ENCODE results near the gene CHCHD4. TPM values are rescaled to one million over a fixed set of nuclear protein-coding genes. Genes with fewer than 3 reads are reported as not detected.

Gene CHCHD4
- polyA plus RNA-seq, 3 donors from 2014 or later = 9.6 to 23.2 (median 12.4) TPM

GRCh38 chr3:14145670-14146380 lies 21.2 kb upstream of the CHCHD4 start:
- H3K4me3 Mint-ChIP-seq = peak overlapping the region in 1 of 5 donors; percentile 46
- H3K36me3 Mint-ChIP-seq = peaks cover 7 to 32% (median 12%) of the 10 kb centered on the region in 3 donors
- no peak for DNase-seq
- H3K9me3 Mint-ChIP-seq = no peaks in the 10 kb centered on the region
- H3K27ac Mint-ChIP-seq = peak overlapping the region; percentile 95 to 100 (median 99)
- H3K27me3 Mint-ChIP-seq (ENCODE audit: low read depth in 3 of 3) = peaks cover 15 to 27% (median 24%) of the 10 kb centered on the region in 3 donors
- H3K4me1 Mint-ChIP-seq = peaks cover 46 to 54% of the 10 kb centered on the region in 2 donors

- Mint-ChIP-seq H3K36me3 (peaks cover 7 to 28% (median 12%) of the 10 kb centered on the region in 3 donors), H3K27me3 (ENCODE audit: low read depth in 3 of 3) (peaks cover 15 to 27% (median 21%) of the 10 kb centered on the region in 3 donors), H3K4me3 (peak overlapping the region in 4 of 5 donors; percentile 6 to 67 (median 60)), H3K27ac (peak overlapping the region; percentile 95 to 100 (median 99)), H3K4me1 (peaks cover 52 to 58% of the 10 kb centered on the region in 2 donors), H3K9me3 (no peaks in the 10 kb centered on the region)
- no peak for DNase-seq
Observed at GRCh38 chr3:14145236-14145635, 20.6 kb upstream of the CHCHD4 start.

- H3K36me3 Mint-ChIP-seq = peaks cover 7 to 27% (median 13%) of the 10 kb centered on the region in 3 donors
- peak overlapping the region; percentile 95 to 100 (median 99) for H3K27ac Mint-ChIP-seq
- peaks cover 55 to 58% of the 10 kb centered on the region in 2 donors for H3K4me1 Mint-ChIP-seq
Observed at GRCh38 chr3:14144423-14145075, 19.9 kb upstream of the CHCHD4 start.

GRCh38 chr3:14143271-14144225 lies 18.9 kb upstream of the CHCHD4 start:
- Mint-ChIP-seq H3K9me3 (no peaks in the 10 kb centered on the region), H3K27me3 (ENCODE audit: low read depth in 3 of 3) (peaks cover 15 to 27% (median 20%) of the 10 kb centered on the region in 3 donors), H3K4me3 (peak overlapping the region; percentile 82 to 88 (median 84)), H3K4me1 (peaks cover 55 to 58% of the 10 kb centered on the region in 2 donors), H3K27ac (peak overlapping the region; percentile 95 to 100 (median 99)), H3K36me3 (peaks cover 7 to 30% (median 15%) of the 10 kb centered on the region in 3 donors)
- peak in 1 of 3 donors; percentile 19 for DNase-seq

More at GRCh38 chr3:14144423-14145075, 19.9 kb upstream of the CHCHD4 start:
- peak; percentile 93 to 96 (median 95) for DNase-seq
- H3K9me3 Mint-ChIP-seq = no peaks in the 10 kb centered on the region
- H3K4me3 Mint-ChIP-seq = peak overlapping the region; percentile 82 to 88 (median 84)
- H3K27me3 Mint-ChIP-seq (ENCODE audit: low read depth in 3 of 3) = peaks cover 15 to 27% (median 20%) of the 10 kb centered on the region in 3 donors

- DNase-seq = peak; percentile 80 to 82 (median 81)
Observed at GRCh38 chr3:14142567-14143270, 18.0 kb upstream of the CHCHD4 start.

GRCh38 chr3:14141602-14142341 lies 17.1 kb upstream of the CHCHD4 start:
- Mint-ChIP-seq H3K27ac (peak overlapping the region; percentile 95 to 100 (median 99)), H3K36me3 (peaks cover 4 to 28% (median 12%) of the 10 kb centered on the region in 3 donors), H3K9me3 (no peaks in the 10 kb centered on the region), H3K4me1 (peaks cover 55% of the 10 kb centered on the region in 2 donors), H3K4me3 (peak overlapping the region; percentile 72 to 84 (median 76)), H3K27me3 (ENCODE audit: low read depth in 3 of 3) (peaks cover 16 to 27% (median 22%) of the 10 kb centered on the region in 3 donors)
- DNase-seq = no peak

More at GRCh38 chr3:14142567-14143270, 18.0 kb upstream of the CHCHD4 start:
- Mint-ChIP-seq H3K4me1 (peaks cover 55 to 58% of the 10 kb centered on the region in 2 donors), H3K4me3 (peak overlapping the region; percentile 72 to 84 (median 76)), H3K27ac (peak overlapping the region; percentile 95 to 100 (median 99)), H3K9me3 (no peaks in the 10 kb centered on the region), H3K36me3 (peaks cover 7 to 34% (median 15%) of the 10 kb centered on the region in 3 donors), H3K27me3 (ENCODE audit: low read depth in 3 of 3) (peaks cover 16 to 27% (median 22%) of the 10 kb centered on the region in 3 donors)

GRCh38 chr3:14141144-14141543 lies 16.5 kb upstream of the CHCHD4 start:
- DNase-seq = no peak
- Mint-ChIP-seq H3K4me1 (peaks cover 55% of the 10 kb centered on the region in 2 donors), H3K36me3 (peaks cover 1 to 26% (median 7%) of the 10 kb centered on the region in 3 donors)

GRCh38 chr3:14140668-14141067 lies 16.0 kb upstream of the CHCHD4 start:
- H3K27me3 Mint-ChIP-seq (ENCODE audit: low read depth in 3 of 3) = peaks cover 18 to 25% (median 22%) of the 10 kb centered on the region in 3 donors
- peaks cover 6 to 31% (median 7%) of the 10 kb centered on the region in 3 donors for H3K36me3 Mint-ChIP-seq
- DNase-seq = no peak
- H3K4me3 Mint-ChIP-seq = peak overlapping the region in 1 of 5 donors; percentile 35
- H3K27ac Mint-ChIP-seq = peak overlapping the region; percentile 95 to 100 (median 99)
- peaks cover 52 to 55% of the 10 kb centered on the region in 2 donors for H3K4me1 Mint-ChIP-seq
- no peaks in the 10 kb centered on the region for H3K9me3 Mint-ChIP-seq

More at GRCh38 chr3:14141144-14141543, 16.5 kb upstream of the CHCHD4 start:
- Mint-ChIP-seq H3K9me3 (no peaks in the 10 kb centered on the region), H3K27me3 (ENCODE audit: low read depth in 3 of 3) (peaks cover 16 to 25% (median 22%) of the 10 kb centered on the region in 3 donors), H3K4me3 (peak overlapping the region in 3 of 5 donors; percentile 18 to 84 (median 46)), H3K27ac (peak overlapping the region; percentile 95 to 100 (median 99))

- no peak overlapping the region for H3K4me3 Mint-ChIP-seq
- peak overlapping the region; percentile 17 to 100 (median 98) for H3K27ac Mint-ChIP-seq
- peaks cover 43 to 48% of the 10 kb centered on the region in 2 donors for H3K4me1 Mint-ChIP-seq
- DNase-seq = no peak
- H3K36me3 Mint-ChIP-seq = peaks cover 7 to 31% (median 7%) of the 10 kb centered on the region in 3 donors
- no peaks in the 10 kb centered on the region for H3K9me3 Mint-ChIP-seq
- peaks cover 18 to 24% (median 22%) of the 10 kb centered on the region in 3 donors for H3K27me3 Mint-ChIP-seq (ENCODE audit: low read depth in 3 of 3)
Observed at GRCh38 chr3:14139771-14140170, 15.1 kb upstream of the CHCHD4 start.

GRCh38 chr3:14138878-14139655 lies 14.4 kb upstream of the CHCHD4 start:
- Mint-ChIP-seq H3K4me1 (peaks cover 36 to 41% of the 10 kb centered on the region in 2 donors), H3K27me3 (ENCODE audit: low read depth in 3 of 3) (peaks cover 13 to 17% (median 15%) of the 10 kb centered on the region in 3 donors), H3K27ac (peak overlapping the region in 4 of 6 donors; percentile 40 to 86 (median 68)), H3K36me3 (peaks cover 7 to 33% (median 7%) of the 10 kb centered on the region in 3 donors), H3K9me3 (no peaks in the 10 kb centered on the region), H3K4me3 (no peak overlapping the region)
- no peak for DNase-seq

Measured in immature natural killer cell (primary cell).